ENCODE results near the gene MAML3. TPM values are rescaled to one million over a fixed set of nuclear protein-coding genes. Genes with fewer than 3 reads are reported as not detected.

The MAML3 gene
- total RNA-seq, 1 experiment from 2014 or later = 2.4 TPM

- in situ Hi-C loops (cut with HindIII; ENCODE audit: low pct_unique_long_range_greater_than_20kb, low sequenced_read_pairs) = no loop called here
- no peak for DNase-seq (ENCODE audit: low read depth, low spot score)
Observed at GRCh38 chr4:140046543-140046942, 107.4 kb downstream of the MAML3 start.

DNA sequence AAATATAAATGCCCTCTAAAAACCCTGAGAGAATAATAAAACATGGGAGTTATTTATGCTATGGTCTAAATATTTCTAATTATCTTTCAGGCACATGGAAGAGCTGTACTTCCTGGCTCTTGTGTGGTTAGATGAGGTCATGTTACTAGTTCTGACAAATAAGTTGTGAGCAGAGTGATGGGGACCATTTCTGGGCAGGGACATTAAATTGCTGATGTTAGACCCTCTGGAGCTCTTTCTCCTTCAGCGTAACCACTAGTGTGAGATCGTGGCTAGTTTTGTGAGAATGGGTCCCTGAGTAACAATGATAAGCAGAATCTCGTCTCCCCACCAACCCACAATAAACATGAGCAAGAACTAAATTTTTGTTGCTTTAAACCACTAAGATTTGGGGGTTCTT, 108.0 kb downstream of the MAML3 start:
- in situ Hi-C loops (cut with HindIII; ENCODE audit: low pct_unique_long_range_greater_than_20kb, low sequenced_read_pairs) = no loop called here
- DNase-seq (ENCODE audit: low read depth, low spot score) = no peak

DNA sequence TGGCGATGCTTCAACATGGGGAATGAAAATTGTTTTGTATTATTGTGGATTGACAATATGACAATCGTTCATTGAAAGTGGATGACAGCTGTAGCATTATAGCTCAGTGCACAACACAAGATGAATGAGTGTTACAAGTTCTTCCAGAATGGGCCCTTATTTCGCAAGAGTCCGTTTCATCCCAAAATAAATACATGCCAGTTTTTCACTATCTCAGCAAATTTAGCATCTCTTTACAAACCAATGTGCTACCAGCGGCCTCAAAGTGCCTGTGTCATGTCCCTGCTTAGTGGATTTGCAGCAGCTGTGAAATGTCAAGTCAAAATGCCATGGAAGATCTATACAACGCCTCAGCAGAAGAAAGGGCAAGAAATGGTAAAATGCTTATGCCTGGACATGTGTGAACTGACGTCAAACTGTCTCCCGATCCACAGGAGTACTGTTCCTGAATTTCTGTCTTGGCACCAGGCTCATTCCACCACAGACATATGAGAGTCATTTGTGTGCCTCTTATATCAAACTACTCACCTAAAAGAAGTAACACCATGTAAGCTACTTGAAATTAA, 109.6 kb downstream of the MAML3 start:
- in situ Hi-C loops (cut with HindIII; ENCODE audit: low pct_unique_long_range_greater_than_20kb, low sequenced_read_pairs) = no loop called here
- DNase-seq (ENCODE audit: low read depth, low spot score) = no peak

DNA sequence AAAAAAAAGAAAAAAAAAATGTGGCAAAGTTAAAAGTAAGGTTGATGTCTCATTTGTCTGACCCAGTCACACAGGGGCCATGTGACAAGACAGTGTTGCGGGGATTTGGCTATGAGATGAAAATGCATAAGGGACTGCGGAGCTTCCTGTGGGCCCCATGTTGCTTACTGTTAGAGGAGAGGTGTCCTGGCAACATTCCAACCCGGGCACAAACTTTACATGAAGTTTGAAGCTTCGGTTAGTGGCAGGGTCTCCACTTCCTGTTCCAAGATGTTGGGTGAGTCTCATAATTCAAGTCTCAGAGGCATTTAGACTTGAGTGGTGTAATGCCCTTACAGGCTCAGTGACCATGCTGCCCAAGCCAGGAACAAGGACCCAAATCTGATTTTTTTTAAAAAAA, 111.3 kb downstream of the MAML3 start:
- no peak for DNase-seq (ENCODE audit: low read depth, low spot score)
- in situ Hi-C loops (cut with HindIII; ENCODE audit: low pct_unique_long_range_greater_than_20kb, low sequenced_read_pairs) = no loop called here

GRCh38 chr4:140038031-140038533, 115.9 kb downstream of the MAML3 start:
- in situ Hi-C loops (cut with HindIII; ENCODE audit: low pct_unique_long_range_greater_than_20kb, low sequenced_read_pairs) = no loop called here
- no peak for DNase-seq (ENCODE audit: low read depth, low spot score)

GRCh38 chr4:140037353-140038030, 116.5 kb downstream of the MAML3 start:
- DNase-seq (ENCODE audit: low read depth, low spot score) = peak; percentile 71
- in situ Hi-C loops (cut with HindIII; ENCODE audit: low pct_unique_long_range_greater_than_20kb, low sequenced_read_pairs) = no loop called here

DNA sequence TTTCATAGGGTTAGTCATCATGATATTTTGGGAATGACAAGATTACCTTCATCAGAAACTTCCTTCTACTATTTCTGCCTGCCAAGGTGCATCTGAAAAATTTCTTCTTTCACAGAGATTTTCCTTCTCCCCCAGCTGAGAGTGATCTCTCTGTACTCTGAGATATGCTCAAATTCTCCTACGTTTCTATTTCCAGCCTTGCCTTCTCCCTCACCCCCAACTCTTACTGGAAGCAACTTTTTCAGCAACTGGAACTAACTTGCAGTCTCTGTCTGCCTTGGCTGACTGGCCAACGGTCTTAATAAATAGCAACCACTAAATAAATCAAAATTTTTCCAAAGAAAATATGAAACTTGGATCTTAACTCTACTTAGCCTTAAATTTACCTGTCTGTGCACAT, 122.3 kb downstream of the MAML3 start:
- DNase-seq (ENCODE audit: low read depth, low spot score) = no peak
- in situ Hi-C loops (cut with HindIII; ENCODE audit: low pct_unique_long_range_greater_than_20kb, low sequenced_read_pairs) = no loop called here

GRCh38 chr4:140031061-140031460, 122.9 kb downstream of the MAML3 start:
- in situ Hi-C loops (cut with HindIII; ENCODE audit: low pct_unique_long_range_greater_than_20kb, low sequenced_read_pairs) = no loop called here
- no peak for DNase-seq (ENCODE audit: low read depth, low spot score)

GRCh38 chr4:140028676-140029517, 125.1 kb downstream of the MAML3 start:
- in situ Hi-C loops (cut with HindIII; ENCODE audit: low pct_unique_long_range_greater_than_20kb, low sequenced_read_pairs) = no loop called here
- no peak for DNase-seq (ENCODE audit: low read depth, low spot score)

GRCh38 chr4:140028101-140028500, 125.9 kb downstream of the MAML3 start:
- no peak for DNase-seq (ENCODE audit: low read depth, low spot score)
- in situ Hi-C loops (cut with HindIII; ENCODE audit: low pct_unique_long_range_greater_than_20kb, low sequenced_read_pairs) = no loop called here

DNA sequence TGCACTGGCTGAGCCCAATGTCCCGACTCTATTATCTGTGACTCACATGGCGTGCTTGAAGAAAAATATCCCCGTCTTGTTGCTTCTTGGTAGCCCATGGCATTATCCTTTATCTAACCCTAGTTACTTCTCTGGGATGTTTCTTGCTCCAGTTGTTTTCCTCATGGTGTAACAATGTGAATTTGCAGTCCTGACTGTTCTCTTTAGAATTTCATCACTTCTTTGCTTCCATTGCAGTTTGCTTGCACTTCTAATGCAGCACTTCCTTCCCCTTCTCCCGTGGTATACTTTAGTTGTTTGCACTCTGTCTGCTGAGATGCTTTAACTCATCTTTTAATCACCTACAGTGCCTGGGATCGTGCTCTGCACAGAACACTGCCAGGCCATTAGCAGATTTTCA, 126.9 kb downstream of the MAML3 start:
- in situ Hi-C loops (cut with HindIII; ENCODE audit: low pct_unique_long_range_greater_than_20kb, low sequenced_read_pairs) = no loop called here
- DNase-seq (ENCODE audit: low read depth, low spot score) = no peak

- in situ Hi-C loops (cut with HindIII; ENCODE audit: low pct_unique_long_range_greater_than_20kb, low sequenced_read_pairs) = no loop called here
Observed at GRCh38 chr4:140025470-140025869, 128.5 kb downstream of the MAML3 start.

DNA sequence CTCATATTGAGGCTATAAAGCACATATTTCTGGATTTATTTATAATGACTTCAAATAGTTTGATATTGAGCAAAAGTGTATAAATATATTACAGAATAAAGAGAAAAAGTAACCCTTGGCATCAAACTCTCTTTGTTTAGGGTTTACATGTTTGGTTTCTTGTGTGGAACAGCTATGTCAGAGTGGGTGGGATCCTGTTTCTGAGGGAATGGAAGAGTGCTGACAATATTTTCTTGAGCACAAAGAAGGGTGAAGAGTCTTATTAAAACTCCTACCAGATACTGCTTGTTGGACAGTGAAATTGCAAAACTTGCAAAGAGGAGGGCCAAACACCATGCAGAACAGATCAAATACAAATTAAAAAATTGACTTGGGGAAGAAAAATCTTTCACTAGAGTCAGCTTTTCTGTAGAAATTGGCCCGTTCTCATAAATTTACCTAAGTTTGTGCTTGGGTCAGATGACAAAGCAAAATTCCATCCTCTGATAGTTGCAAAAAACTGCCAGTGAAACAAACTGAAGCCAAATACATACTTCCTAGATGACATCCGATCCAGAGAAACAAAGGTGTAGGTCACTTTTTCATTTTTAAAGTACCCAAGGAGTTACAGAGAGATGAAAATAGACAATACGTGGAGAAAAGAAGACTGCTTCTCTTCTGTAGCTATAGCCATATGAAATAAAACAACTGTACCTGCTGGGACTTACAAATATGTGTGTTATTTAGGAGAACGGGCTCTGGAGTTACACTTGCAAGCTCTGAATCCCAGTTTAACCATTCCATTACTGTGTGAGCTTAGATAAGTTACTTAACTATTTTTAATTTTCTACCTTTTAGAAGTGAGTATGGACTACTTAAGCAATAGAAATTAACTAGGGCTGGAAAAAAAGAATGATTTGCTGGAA, 133.3 kb downstream of the MAML3 start:
- in situ Hi-C loops (cut with HindIII; ENCODE audit: low pct_unique_long_range_greater_than_20kb, low sequenced_read_pairs) = no loop called here
- no peak for DNase-seq (ENCODE audit: low read depth, low spot score)

More at GRCh38 chr4:140025470-140025869, 128.5 kb downstream of the MAML3 start:
- no peak for DNase-seq (ENCODE audit: low read depth, low spot score)

- in situ Hi-C loops (cut with HindIII; ENCODE audit: low pct_unique_long_range_greater_than_20kb, low sequenced_read_pairs) = no loop called here
- DNase-seq (ENCODE audit: low read depth, low spot score) = no peak
Observed at GRCh38 chr4:140019619-140020347, 134.2 kb downstream of the MAML3 start.

DNA sequence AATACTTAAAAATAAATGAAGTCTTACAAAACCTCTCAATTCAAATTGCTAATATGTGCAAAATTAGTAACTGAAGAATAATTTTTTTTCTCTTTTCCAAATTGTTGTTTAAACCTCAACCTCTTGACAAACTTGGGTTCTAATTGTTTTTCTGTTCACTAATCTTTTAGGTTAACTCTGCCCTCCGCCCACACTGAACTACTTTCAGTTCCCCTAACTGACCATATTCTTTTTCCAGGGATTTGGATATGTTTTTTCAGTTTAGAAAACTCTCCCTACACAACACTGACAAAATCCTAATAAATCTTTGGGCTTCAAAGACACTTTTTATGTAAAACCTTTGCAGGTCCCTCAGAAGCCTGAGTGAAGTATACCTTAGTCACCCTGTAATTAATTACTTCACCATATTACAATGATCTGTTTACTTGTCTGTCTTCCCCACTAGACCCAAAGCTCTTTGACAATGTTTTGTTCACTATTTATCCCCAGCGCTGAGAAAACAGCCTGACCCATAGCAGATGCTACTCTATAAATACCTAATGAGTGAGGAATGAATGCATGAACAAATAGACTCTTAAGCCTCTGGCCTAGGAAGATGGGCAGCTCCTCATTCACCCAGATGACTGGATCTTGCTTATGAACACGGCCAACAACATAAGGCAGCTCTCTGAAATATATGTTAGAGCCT, 134.9 kb downstream of the MAML3 start:
- DNase-seq (ENCODE audit: low read depth, low spot score) = no peak
- in situ Hi-C loops (cut with HindIII; ENCODE audit: low pct_unique_long_range_greater_than_20kb, low sequenced_read_pairs) = no loop called here

DNA sequence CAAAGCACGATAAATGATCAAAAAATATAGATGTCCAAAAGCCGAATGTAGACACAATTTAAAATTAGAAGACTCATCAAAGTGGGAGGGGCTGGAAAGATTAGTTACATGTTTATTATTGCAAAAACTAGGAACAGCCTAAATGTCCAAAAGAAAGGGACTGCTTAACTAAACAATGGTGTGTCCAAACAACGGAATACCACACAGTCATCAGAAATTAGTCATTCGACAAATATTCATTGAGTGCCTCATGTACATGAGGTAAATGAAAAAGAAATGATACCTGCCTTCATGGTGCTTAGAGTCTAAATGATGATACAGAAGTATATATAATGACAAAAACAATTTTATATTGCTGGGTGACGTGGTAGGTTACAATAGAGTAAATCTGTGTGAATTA, 139.7 kb downstream of the MAML3 start:
- in situ Hi-C loops (cut with HindIII; ENCODE audit: low pct_unique_long_range_greater_than_20kb, low sequenced_read_pairs) = no loop called here
- DNase-seq (ENCODE audit: low read depth, low spot score) = no peak
